ENCODE results near the gene PAX7.
"Not testable (repeated sequence)": the region's sequence is repeated elsewhere in the genome, so short reads cannot be mapped to it uniquely, and the experiment has no call there.

Gene PAX7

DNA sequence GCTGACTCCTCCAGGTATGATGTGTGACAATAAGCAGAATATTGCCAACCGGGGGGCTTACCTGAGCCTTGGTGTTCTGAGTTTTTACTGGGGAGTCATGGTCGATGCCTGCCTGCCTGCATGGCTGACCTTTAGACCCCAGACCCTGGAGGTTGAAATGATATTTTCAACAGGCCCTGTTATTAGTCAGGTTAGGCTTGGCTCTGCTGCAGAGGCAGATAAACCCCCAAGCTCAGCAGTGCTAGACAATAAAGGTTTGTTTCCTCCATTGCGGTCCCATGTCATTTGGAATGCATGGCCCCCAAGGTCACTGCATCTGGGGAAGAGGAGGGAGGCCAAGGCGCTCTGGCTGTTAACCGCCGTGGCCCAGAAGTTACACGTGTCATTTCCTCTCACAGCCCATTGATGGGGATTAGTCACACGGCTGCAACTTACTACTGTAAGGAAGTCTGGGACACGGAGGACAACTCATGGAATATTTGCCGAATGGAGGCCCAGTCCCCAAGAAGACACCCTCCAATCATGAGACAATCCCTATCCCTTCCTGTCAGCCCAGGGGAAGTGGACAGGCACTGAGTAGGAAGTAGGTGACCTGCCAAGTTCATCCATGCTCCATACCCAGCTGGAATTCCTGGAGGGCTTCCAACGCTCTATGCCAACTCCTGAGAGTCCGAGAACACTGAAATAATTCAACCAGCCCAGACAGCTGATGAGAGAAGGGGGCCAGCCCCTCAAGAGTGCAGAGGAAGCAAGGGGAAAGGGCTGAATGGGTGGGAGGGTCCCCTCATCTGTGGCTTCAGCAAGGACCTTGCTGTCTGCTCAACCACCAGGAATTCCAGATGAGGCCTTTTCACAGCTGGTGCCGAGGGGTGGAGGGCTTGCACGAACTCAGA, 131.5 kb downstream of the PAX7 start:
- DNase-seq (ENCODE audit: low spot score): no peak

DNA sequence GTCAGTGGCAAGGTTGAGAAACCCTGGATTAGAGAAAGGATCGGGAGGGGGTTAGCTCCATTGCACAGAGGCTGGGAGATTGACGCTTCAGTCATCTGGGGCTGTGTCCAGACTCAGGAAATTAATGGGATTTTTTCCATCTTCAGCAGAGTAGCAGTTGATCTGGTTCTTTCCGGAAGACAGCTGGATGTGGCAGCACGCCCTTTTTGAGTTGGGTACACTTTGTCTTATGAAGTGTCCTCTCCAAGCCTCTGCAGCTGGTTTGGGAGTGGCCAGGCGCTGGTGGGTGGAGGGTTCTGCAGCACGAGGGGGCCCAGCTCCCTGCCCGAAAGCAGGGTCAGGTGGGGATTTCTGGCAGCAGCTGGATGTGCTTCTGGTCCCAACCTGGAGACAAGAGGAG, 133.7 kb downstream of the PAX7 start:
- no peak for DNase-seq (ENCODE audit: low spot score)

DNA sequence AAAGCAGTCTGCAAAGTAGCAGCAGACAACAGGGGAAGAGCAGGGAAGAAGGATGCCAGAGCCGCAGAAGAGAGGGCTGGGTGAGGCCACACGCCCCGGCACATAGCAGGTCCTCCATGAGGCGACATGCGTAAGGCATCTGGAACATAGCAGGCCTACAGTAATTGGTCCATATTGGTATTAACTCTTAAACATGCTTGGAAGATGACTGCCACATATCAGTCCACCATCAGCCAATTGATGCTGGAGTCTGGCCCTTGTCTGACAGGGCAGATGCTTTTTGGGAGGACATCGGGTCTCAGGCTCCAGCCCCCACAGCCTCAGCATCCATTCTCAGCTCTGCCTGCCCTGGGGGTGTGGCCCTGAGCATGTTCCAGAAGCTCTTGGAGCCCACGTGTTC, 135.1 kb downstream of the PAX7 start:
- DNase-seq (ENCODE audit: low spot score): no peak

DNA sequence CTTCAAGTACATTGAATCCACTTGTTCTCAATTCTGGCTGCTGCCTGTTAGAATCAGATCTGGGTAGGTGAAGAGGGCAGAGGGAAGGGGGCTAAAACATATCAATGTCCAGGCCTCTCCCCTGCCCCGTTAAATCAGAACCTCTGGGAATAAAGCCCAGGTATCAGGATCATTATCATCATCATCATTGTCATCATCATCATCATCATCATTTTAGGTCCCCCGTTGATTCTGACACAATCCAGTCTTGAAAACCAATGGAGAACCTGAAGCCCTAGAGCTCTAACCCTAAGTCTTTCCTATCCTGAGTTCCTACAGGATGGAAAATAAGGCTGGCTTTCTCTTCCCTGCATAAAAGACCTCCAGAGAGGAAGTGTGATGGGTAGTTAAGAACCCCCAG, 135.7 kb downstream of the PAX7 start:
- no peak for DNase-seq (ENCODE audit: low spot score)

DNA sequence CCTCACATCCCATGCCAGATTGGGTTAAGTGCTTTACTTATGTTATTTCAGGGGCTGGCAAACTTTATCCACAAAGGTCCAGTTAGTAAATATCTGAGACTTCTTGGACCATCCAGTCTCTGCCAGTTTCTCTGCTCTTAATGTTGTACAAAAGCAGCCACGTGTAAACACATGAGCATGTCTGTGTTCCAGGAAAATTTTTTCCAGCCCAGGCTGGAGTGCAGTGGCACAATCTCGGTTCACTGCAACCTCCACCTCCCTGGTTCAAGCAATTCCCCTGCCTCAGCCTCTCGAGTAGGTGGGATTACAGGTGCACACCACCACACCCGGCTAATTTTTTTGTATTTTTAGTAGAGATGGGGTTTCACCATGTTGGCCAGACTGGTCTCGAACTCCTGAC, 136.9 kb downstream of the PAX7 start:
- DNase-seq (ENCODE audit: low spot score): not testable (repeated sequence)

DNA sequence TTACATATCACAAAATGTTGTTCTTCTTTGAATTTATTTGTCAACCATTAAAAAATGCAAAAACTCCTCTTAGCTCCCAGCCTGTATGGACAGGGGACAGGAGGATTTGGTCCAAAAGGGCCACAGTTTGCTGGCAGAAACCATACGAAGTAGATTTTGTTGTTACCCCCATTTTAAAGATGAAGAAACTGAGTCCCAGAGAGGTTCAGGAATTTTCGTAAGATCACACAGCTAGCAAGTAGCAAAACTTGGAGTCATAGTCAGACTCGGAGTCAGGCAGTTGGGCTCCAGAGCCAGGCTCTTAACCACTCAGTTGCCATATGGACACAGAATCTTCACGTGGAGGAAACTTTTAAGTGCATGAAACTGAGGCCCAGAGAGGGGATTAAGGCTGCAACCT, 137.4 kb downstream of the PAX7 start:
- DNase-seq (ENCODE audit: low spot score): no peak

DNA sequence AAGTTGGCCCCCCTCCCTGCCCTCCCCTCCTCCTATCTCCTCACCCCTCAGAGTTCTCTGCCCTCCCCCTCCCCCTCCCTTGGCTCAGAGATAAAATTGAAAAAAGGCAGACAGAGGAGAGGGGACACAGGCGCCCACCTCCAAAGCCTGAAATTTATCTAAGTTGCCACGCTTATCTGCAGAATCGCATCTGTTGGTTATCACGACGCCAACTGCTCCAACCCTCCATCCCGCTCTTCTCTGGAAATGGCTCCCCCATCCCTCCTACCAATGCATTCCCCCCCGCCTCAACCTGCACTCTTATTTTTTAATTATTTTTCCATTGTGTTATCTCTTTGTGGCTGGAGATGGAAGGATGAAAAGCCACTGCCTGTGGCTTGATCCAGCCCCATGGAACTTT, 138.5 kb downstream of the PAX7 start:
- DNase-seq (ENCODE audit: low spot score): no peak

DNA sequence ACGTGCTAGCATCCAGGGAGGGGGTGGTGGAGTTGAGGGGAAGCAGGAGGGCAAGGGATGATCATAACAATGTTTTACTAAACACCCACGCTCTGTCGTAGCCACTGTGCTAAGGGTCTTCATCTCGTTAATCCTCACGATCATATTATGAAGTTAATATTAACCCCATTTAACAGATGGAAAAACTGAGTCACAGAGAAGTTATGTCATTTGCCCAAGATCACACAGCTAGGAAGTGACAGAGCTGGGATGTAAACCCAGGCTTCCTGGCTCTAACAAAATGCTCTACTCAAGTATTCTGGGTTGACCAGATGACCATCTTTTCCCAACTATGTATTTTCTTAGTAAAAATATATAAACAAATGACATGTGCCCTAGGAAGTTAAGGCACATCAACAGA, 140.2 kb downstream of the PAX7 start:
- DNase-seq (ENCODE audit: low spot score): no peak

DNA sequence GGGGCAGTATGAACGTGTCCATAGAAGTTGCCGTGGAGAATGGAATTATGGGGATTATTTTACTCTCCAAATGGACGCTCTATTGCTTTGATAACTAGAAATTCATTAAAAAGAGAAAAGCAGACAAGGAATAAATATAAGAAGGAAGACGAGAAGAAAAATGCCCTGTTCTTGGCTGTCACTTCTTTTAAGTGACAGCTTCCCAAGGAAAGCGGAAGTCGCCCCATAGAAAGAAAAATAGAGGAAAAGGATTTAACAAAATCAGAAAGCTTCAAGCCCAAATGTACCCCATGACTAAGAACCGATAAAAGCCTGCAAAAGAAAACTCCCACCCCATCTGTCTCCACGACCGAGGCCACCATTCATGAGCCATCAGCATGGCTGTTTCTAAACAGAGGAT, 143.1 kb downstream of the PAX7 start:
- DNase-seq (ENCODE audit: low spot score): no peak

DNA sequence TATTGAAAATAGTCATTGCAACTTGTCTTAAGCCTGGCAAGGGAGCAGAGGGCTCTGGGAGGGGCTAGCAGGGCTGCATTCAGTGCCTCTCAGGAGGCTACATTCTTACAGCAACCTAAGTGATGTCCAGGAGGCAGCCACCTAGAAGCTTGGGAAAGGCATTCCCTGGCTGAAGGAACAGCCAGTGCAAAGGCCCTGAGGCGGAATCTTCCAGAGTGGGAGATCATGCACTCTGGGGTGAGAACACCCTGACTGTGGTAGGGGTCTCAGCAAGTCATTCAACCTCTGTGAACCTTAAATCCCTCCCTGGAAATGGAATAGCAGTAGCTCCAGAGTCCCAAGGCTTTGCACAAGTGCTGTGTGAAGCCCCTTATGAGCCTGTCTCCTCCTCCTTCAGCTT, 144.7 kb downstream of the PAX7 start:
- no peak for DNase-seq (ENCODE audit: low spot score)

DNA sequence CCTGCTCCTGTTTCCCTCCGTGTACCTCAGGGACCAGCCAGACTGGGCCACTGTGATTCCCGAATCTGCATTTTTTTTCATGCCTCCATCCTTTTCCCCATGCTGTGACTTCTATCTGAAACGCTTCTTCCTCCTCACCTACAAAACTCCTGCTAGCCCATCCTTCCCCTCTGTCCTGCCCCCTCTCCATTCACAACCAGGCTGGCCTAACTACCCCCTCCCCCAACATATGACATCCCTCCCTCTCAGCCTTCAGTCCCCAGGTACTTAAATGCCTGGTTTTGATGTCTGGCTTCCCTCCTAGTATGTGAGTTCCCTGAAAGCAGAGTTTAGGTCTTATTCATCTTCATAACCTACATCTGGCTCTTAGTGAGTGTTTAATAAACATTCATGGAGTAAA, 146.1 kb downstream of the PAX7 start:
- DNase-seq (ENCODE audit: low spot score): no peak

DNA sequence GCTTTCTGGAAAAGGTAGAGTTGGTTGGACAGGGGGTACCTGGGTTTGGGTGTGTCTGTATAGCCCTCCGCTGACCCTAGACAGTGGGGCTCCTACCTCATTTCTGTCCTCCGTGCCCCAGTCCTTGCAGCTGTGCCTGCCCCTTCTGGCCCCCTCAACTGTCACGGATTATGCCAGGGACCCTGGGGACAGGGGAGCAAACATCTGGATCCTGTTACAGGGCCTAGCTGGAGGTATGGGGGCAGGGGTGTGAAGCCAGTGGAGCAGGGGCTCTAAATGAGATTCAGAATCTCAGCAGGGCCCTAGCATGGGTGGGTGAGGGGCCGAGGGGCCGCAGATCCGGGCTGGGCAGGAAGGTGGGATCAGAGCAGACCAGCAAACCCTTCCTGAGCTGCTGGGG, 147.8 kb downstream of the PAX7 start:
- DNase-seq (ENCODE audit: low spot score): no peak

DNA sequence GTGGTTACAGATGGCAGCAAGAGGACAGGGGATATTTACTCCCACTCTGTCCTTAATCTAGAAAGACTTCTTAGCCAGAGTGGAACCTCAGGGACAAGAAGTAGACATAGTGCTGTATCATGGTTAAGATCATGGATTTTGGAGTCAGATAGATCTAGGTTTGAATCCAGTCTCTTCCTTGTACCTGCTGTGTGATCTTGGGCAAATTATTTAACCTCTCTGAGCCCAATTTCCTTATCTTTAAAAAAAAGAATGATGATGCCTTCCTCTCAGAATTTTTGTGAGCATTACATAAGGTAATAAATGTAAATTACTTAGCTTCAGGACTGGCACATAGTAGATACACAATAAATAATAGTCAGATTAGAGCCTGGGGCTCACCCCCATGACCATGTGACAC, 150.4 kb downstream of the PAX7 start:
- DNase-seq (ENCODE audit: low spot score): no peak

DNA sequence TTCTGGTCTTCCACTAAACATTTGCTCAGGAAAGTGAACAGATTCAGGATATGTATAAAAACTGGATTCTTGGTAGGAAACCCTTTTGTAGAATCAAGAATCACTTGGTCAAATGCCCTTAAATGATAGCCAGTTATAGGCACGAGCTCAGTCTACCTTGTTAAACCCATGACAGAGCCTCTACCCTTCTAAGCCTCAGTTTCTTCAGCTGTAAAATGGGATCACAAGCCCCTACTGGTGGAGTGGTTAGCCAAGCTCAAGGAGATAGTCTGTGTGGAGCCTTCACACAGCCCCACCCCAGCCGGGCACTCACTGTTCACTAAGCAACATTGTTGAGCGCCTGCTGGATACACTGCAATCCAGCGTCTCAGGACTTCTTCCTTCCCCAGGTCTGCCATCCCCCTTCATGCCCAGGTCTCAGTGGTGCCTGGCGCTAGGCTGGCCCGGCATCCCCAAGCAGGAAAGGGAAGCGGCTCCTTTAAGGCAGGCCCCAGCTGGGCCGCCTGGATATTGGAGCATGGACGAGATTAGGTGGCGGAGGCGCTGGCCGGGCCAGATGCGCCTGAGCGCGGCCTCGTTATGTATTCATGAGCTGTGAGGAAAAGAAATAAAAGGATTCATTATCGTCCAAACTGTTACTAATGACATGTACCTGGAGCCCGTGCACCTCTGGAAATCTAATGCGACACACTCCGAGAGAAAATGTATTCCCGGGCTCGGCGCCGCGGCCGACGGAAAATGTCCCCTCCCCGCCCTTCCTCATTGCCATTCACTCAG, 153.2 kb downstream of the PAX7 start:
- DNase-seq (ENCODE audit: low spot score): no peak

DNA sequence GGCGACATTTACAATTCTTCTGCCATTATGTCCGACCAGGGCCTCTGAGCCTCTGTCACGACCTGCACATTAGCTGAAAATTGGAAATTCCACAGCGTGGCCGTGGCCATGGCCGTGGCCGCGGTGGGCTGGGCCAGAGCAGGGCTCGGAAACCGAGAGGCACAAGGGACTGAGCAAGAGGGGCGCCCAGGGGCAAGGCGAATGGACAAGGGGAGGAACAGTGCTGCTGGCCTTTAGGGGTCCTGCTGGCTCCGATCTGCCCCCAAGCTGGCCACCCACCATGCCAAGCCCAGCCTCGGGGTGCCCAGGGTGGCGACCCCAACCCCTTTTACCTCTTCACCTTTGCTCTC, 153.8 kb downstream of the PAX7 start:
- no peak for DNase-seq (ENCODE audit: low spot score)

DNA sequence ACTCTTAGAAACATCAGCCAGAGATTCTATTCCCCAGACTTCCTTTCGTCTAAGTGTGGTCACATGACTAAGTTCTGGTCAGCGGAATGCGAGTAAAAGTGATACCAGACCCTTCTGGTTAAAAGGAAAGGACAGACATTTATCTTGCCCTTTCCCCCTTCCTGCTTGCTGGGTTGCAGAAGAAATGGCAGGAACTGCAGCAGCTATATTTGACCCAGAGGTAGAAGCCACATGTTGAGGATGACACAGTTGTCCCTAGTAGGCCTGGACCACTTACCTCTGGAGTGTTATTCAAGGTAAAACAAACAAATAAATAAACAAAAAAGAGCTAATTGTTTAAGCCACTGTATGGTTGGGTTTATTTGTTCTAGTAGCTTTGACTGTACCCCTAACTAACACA, 155.5 kb downstream of the PAX7 start:
- DNase-seq (ENCODE audit: low spot score): no peak

DNA sequence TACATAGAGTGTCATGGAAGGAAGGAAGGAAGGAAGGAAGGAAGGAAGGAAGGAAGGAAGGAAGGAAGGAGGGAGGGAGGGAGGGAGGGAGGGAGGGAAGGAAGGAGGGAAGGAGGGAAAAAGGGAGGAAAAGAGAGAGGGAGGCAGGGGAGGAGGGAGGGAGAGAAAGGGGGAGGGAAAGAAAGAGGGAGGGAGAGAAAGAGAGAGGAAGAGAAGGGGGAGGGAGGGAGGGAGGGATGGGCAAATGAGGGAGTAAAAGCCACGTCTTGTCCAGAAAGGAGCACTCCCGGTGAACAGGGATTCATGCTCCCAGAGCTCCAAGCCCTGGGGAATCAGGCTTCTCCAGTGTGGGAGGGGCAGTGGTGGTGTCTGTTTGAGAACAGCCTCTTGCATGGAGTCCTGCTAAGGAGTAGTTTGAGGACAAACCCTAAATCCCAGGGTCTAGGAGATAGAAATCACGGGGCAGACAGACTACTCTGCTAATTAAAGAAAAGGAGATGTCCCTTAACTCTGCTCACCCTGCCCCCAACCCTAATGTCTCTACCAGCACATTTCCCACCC, 157.3 kb downstream of the PAX7 start:
- DNase-seq (ENCODE audit: low spot score): no peak

DNA sequence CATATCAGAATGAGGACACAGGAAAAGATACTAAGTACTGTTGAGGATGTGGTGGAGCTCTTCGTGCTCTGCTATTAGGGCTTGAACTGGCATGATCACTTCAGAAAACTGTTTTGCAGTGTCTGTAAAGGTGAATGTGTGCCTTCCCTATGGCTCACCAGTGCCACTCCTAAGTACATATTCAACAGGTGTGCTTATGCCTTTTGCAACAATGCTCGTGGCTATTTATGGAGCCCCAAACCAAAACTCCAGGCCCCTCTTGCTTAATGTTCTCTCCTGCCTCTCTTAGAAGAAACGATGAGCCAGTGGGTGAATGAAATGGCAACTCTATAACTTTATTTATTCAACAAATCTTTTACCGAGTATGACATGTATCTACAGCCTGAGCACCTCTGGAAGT, 158.6 kb downstream of the PAX7 start:
- no peak for DNase-seq (ENCODE audit: low spot score)

DNA sequence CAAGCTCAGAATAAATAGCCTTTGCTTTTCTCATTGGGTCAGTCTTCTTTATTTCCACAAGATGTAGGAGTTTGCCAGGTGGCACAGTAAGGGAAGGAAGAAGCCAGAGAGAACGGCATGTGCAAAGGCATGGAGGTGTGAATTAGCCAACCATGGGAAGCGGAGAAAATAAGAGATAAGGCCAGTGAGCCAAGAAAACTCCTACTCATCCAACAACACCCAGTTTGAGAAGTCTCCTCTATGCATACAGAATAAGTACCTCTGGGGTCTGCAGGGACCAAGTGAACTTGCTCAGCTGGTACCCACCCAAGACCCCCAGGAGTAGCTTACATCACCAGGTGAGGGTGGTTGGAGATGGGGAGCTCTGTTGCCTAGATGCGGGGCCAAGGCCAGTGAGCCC, 162.1 kb downstream of the PAX7 start:
- no peak for DNase-seq (ENCODE audit: low spot score)

DNA sequence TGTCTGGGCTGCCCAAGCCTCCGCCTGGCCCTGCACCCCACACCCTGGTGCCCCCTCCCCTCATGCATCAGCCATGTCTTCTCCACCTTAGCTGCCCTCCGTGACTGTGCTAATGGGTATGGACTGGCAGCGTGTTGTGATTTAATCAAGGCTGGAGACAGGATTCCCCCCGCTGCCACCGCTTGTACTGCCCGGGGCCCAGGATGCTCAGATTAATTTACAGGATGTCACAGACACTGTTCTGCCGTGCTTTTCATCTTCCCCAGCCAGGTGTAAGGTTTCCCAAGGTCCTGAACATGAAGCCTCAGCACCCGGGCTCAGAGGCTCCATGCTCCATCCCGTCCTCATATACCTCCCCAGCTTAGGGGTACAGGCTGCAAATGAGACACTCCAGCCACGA, 162.5 kb downstream of the PAX7 start:
- DNase-seq (ENCODE audit: low spot score): no peak

DNA sequence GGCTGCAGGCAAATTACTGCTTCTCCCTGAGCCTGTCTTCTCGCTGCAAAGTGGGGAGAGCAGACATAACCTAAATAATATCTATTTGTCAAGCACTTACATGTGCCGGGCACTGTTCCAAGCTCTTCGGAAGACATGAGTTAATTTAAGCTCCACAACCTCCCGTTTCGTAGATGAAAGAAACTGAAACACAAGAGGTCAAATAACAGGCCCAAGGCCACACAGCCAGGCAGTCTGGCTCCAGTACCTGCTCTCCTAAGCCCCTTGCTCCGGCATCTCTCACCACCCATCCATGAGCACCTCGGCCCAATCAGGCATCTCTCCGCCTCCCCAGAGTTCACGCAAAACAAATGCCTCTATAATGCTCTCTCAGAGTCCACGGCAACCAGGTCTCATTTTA, 163.4 kb downstream of the PAX7 start:
- no peak for DNase-seq (ENCODE audit: low spot score)

DNA sequence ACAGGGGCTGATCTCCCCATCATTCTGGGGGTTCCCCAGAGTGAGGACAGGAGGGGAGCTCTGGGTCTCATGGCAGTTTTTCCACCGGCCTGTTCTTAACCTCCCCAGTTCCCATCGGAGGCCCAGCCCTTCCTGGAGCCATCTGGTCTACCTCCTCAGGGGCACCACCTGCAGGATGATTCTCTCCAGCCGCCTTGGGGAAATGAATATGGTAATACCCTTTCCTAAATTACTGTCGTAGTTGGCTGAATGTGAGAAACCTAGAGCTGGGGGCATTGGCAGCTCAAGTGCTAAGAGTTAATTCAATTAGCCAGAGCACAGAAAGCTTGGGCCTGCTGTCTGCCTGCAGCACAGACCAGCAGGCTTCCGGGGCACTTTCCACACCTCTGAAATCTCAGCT, 163.9 kb downstream of the PAX7 start:
- DNase-seq (ENCODE audit: low spot score): no peak

DNA sequence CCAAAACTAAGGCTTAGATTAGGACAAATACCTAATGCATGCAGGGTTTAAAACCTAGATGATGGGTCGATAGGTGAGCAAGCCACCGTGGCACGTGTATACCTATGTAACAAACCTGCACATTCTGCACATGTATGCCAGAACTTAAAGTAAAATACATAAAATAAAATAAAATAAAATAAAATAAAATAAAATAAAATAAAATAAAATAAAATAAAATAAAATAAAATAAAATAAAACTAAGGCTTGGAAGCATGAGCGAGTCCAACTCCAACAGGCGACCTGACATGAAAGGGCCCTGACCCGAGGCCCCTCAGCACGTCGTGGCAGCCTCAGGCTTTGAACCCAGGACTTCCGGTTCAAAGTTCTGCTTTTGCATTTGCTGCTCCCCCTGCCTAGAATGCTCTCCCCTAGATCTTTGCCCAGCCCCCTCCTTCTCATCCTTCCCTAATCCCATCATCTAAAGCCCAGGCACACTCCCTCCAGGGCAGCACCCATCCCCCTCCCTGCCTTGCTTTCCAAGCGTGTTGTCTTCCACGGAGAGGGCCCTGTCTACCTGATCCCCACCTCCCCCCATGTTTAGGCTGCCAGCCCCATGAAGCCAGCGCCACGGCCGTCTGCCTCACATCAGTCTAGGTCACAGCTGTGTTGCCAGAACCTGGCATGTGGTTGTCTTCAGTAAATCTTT, 164.5 kb downstream of the PAX7 start:
- no peak for DNase-seq (ENCODE audit: low spot score)
